GM12872 (cell line): ENCODE measurements around the gene CNGB1.

Source experiments
- TF ChIP-seq, protein P1 (sequence below): IDR thresholded peaks from 3 replicates; pipeline ENCODE4 v1.5.1; 2011; ENCODE audit warnings: low read depth, mild to moderate bottlenecking, low read length, moderate library complexity; ENCODE audit not compliant: insufficient read depth

CNGB1 gene

GRCh38 chr16:57929250-57929649, 41.7 kb downstream of the CNGB1 start:
- TF ChIP-seq, protein P1, sequence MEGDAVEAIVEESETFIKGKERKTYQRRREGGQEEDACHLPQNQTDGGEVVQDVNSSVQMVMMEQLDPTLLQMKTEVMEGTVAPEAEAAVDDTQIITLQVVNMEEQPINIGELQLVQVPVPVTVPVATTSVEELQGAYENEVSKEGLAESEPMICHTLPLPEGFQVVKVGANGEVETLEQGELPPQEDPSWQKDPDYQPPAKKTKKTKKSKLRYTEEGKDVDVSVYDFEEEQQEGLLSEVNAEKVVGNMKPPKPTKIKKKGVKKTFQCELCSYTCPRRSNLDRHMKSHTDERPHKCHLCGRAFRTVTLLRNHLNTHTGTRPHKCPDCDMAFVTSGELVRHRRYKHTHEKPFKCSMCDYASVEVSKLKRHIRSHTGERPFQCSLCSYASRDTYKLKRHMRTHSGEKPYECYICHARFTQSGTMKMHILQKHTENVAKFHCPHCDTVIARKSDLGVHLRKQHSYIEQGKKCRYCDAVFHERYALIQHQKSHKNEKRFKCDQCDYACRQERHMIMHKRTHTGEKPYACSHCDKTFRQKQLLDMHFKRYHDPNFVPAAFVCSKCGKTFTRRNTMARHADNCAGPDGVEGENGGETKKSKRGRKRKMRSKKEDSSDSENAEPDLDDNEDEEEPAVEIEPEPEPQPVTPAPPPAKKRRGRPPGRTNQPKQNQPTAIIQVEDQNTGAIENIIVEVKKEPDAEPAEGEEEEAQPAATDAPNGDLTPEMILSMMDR: no peak

DNA sequence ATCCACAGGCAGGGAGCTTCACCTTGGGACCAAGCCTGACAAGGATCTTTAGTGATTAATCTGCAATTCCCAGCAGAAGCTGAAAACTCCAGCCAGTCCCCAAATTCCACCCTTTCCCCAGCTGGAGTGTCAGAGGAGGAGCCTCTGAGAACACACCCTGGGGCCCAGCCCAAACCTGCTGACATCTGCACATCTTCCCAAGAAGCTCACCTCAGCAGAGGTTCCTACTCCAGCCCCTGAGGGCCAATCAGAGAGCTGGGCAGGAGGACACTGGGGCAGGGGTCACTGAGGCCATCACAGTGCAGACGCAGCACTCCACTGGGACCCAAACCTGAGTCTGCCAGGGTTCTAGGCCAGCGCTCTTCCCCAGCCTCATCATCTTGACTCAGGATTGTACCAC, 44.9 kb downstream of the CNGB1 start:
- TF ChIP-seq, protein P1: no peak

GRCh38 chr16:57925310-57925709, 45.6 kb downstream of the CNGB1 start:
- TF ChIP-seq, protein P1: no peak

DNA sequence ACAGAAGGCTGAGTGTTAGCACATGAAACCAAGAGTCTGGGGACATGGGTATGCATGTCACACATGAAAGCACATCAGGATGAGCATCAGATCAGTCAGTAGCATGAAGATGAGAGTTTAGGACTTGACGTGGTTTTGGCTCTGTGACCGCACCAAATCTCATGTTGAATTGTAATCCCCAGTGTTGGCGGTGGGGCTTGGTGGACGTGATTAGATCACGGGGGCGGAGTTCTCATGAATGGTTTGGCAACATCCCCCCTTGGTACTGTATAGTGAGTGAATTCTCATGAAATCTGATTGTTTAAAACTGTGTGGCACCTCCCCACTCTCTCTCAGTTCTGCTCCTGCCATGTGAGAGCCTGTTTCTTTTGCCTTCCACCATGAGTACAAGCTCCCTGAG, 46.4 kb downstream of the CNGB1 start:
- TF ChIP-seq, protein P1: no peak

- TF ChIP-seq, protein P1: no peak
Observed at GRCh38 chr16:57923841-57924240, 47.1 kb downstream of the CNGB1 start.

- TF ChIP-seq, protein P1: no peak
Observed at GRCh38 chr16:57923418-57923817, 47.5 kb downstream of the CNGB1 start.

DNA sequence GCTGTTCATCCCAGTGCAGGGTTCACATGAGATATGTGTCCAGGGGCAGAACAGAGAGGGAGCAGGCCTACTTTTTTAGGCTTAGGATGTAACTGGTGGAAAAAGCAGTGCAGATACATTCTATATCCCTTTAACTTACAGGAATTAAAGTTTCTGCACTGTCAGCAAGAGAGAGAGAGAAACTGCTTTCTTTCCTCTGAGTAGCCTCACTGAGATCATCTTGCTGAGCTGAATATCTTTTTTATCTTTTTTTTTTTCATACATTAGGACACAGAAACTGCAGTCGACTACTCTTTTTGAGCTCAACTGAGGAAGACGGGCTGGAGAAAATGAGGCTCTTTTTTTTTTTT, 50.1 kb downstream of the CNGB1 start:
- TF ChIP-seq, protein P1: no peak
